ENCODE results near the gene LINGO4.

Gene LINGO4

DNA sequence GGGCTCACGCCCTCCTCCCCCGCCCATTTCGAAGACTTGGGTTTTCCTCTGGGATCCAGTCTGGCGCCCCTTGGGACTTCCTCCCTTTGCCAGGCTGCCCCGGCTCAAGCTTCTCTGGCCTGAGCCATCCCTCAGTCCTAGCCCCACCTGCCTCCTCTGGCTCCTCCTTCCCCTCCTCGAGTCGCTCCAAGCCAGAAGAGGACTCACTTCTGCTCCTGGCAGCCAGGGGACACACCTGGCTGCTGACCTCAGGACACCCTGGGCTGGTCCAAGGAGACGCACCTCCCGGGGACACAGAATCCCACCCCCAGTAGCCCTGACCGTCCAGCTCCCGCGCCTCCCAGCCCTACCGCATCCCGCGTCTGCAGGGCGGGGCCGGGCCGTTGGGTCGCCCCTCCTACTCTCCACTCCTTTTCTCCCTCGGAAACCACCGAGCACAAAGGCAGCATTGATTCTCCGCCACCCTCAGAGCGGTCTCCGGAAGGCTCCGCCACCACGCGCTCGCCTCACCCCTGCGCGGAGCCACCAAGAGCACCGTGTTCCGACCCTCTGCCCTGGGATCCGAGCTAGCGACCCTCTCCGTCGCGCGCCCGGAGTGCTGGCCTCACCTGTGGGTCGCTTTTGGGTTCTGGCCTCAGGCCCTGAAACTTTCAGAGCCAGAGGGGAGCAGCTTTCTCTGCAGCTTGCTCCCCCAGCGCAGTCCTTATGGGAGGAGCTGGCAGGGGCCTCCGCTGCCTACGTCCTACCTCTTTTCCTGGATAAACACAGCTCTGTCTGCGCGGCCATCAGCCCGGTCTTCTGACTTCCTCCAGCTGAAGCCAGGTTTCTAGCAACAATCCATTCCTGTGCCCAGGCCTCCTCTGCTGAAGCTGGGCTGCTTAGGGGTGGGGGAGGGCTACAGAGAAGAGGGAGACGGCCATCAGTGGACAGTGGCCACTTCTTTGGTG lies 34.5 kb upstream of the LINGO4 start, which contains the start of gene C2CD4D:
Gene C2CD4D (minus strand): TSS at position 364 of the 947 bp plus-strand sequence. CDS start 831 bp downstream, outside the sequence.
- H3K4me3 ChIP-seq (ENCODE audit: low read depth, low read length), result no peak within 1 kb of the TSS
- TF ChIP-seq, protein P1, sequence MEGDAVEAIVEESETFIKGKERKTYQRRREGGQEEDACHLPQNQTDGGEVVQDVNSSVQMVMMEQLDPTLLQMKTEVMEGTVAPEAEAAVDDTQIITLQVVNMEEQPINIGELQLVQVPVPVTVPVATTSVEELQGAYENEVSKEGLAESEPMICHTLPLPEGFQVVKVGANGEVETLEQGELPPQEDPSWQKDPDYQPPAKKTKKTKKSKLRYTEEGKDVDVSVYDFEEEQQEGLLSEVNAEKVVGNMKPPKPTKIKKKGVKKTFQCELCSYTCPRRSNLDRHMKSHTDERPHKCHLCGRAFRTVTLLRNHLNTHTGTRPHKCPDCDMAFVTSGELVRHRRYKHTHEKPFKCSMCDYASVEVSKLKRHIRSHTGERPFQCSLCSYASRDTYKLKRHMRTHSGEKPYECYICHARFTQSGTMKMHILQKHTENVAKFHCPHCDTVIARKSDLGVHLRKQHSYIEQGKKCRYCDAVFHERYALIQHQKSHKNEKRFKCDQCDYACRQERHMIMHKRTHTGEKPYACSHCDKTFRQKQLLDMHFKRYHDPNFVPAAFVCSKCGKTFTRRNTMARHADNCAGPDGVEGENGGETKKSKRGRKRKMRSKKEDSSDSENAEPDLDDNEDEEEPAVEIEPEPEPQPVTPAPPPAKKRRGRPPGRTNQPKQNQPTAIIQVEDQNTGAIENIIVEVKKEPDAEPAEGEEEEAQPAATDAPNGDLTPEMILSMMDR (IDR thresholded peaks at IDR 0.05; ENCODE audit: low read depth, low read length), result no peak

DNA sequence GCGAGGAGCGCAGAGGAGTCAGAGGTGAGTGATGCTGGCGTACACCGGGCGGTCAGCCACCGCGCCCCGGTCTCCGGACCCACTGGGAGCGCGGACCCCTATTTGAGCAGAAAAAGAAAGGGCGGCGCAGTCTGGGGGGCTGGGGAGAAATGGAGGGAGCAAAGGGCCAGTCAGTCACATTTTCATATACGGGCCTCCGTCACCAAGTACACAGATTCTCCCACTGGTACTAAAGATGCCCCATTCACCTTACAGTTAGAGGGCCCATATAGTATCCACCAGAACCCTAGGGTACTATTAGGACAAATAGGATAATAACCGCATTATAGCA lies 33.8 kb upstream of the LINGO4 start:
- no peak overlapping the region for H3K4me3 ChIP-seq (ENCODE audit: low read depth, low read length)

DNA sequence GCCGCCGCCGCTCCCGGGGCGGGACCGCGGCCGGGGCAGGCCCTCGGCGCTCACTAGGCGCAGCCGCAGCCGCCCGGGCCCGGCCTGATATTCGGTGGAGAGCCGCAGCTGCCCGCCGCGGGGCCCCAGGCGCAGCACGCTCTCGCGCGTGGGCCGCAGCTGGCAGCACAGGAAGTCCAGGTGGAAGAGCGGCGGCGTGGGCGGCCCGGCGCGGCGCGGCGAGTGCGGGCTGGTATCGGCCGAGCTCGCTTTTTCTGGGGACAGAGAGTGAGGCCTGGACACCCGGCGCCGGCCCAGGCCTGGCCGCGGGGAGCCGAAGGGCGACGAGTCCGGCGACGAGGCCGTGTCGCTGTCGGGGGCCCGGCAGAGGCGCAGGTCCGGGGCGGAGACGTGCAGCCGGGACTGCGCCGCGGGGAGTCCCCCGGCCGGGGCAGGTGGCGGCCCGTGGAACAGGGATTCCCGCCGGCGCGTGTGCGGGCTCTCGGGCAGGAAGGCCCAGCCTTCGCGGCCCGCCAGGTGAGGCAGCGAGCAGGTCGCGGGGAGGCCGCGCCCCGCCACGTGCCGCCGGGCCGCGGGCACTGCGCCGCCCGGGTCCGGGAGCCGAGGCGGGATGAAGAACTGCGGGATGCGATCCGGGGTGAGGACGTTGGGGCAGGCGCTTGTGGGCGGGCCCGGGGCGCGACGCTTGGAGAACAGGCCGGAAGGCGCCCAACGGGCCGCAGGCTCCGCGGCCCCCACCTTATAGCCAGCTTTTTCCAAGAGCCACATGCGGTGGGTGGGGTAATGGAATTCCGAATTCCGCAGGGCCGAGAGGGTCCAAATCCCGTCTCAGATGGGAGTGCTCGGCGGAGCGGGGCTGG lies 33.2 kb upstream of the LINGO4 start:
- no peak overlapping the region for H3K4me3 ChIP-seq (ENCODE audit: low read depth, low read length)
- TF ChIP-seq, protein P1 (IDR thresholded peaks at IDR 0.05; ENCODE audit: low read depth, low read length), result no peak

More for the DNA sequence above, 33.8 kb upstream of the LINGO4 start:
- TF ChIP-seq, protein P1 (IDR thresholded peaks at IDR 0.05; ENCODE audit: low read depth, low read length), result no peak

DNA sequence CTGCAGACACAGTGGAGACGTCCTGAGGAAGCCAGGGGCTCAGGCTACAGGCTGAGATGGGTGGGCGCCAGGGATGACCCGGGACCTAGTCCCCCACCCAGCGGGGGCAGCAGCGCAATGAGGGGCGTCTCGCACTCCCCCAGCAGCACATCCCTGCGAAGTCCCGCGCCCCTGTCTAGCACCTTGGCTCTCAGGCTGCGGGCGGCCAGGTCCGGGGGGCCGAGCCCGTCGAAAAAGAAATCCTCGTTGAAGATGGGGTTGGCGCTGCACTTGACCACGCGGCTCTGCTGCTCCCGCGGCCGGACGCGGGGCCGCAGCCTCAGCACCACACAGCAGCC lies 32.6 kb upstream of the LINGO4 start:
- TF ChIP-seq, protein P1 (IDR thresholded peaks at IDR 0.05; ENCODE audit: low read depth, low read length), result no peak
- no peak overlapping the region for H3K4me3 ChIP-seq (ENCODE audit: low read depth, low read length)

DNA sequence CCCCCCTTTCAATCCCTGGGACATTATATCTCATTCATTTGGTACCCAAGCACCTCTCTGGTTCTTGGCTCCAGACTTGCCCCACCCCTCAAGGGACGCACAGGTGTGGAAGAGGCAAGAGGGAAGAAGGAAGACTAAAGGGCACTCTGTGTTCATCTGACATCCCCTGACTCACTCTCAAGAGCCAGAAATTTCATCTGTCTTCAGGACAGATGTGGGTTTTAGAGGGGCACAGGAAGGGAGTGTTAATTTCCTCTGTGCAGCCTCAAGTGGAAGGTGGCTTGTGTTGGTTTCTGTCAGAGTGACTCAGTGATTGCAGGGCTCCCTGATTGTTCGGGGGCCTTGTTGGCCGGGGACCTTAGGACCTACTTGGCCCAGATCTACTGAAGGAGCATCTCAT lies 32.0 kb upstream of the LINGO4 start:
- H3K4me3 ChIP-seq (ENCODE audit: low read depth, low read length), result no peak overlapping the region
- TF ChIP-seq, protein P1 (IDR thresholded peaks at IDR 0.05; ENCODE audit: low read depth, low read length), result no peak

DNA sequence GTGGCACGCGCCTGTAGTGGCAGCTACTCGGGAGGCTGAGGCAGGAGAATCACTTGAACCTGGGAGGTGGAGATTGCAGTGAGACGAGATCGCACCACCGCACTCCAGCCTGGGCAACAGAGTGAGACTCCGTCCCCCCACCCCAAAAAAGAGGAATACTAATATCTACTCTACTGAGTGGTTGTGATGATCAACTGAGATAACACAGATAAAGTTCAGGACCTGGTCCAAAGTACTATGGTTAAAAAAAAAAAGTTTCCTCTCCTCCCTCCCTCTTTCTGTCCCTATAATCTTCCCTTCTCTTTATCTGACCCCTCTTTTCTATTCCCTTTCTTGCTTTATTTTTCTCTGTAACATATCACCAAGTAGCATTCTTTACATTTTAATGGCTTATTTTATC lies 30.4 kb upstream of the LINGO4 start:
- TF ChIP-seq, protein P1 (IDR thresholded peaks at IDR 0.05; ENCODE audit: low read depth, low read length), result no peak
- no peak overlapping the region for H3K4me3 ChIP-seq (ENCODE audit: low read depth, low read length)

DNA sequence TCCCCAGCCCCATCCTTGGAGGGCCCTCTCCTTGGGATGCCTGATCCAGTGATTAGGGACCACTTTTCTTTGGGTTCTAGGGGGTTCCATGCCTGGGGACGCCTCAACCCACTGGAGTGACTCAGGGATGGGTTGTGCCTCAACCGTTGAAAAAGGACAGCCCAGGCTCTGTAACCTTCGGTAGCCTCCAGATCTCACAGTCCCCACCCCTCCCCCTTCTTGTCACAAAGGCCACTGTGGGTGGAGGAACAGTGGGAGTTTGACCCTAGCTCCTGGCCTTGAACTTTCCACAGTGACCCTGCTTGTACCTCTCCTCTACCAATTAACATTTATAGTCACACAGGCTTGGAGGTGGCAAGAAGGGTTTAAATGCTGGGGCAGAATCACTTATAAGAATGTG lies 29.0 kb upstream of the LINGO4 start:
- no peak overlapping the region for H3K4me3 ChIP-seq (ENCODE audit: low read depth, low read length)
- TF ChIP-seq, protein P1 (IDR thresholded peaks at IDR 0.05; ENCODE audit: low read depth, low read length), result no peak

Data from WI38 (cell line).